ENCODE measurements around the gene PPP1R1B.

PPP1R1B gene

DNA sequence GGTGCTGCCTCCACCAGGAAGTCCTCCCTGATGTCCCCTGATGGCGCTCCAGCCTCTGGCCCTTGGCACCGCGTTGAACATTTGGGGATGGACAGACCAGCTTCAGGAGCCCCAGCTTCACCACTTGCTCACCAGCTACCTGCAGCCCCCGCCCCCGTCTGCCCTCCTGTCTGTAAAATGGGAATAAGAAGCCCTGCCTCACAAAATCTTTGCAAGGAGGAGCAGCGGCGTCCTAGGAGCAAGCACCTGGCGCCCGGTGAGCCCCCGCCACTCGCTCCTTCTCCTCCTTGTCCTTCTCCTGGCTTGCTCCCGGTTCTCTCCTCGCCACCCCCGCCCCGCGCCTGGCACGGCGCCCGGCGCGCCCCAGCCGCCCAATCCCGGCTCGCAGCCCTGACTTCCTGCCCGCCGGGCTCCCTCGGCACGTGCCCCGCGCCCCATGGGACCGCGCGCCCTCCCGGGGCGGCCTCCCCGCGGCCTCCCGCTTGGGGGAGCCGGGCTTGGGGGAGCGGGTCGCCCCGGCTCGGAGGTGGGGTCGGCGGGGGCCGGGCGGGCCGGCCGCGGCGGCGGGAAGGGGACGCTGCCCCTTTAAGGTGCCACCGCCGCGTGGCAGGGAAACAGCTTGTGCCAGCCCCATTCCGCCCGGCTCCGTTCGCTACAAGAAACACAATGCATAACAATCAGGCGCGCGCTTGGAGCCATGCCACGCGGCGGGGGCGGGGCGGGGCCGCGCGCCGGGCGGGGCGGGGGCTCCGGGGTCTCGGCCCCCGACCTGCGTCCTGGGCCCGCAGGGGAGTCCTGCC, 9.1 kb upstream of the PPP1R1B start:
- Mint-ChIP-seq H3K36me3 (ENCODE audit: low read depth) (no peaks in the 10 kb centered on the region), H3K9me3 (no peaks in the 10 kb centered on the region), H3K4me3 (peak overlapping the region; percentile 75), H3K4me1 (ENCODE audit: low read depth) (peaks cover 18% of the 10 kb centered on the region), H3K27ac (peak overlapping the region; percentile 75), H3K27me3 (peaks cover 90% of the 10 kb centered on the region)
- intact Hi-C loops (cut with micrococcal nuclease): no loop called here

DNA sequence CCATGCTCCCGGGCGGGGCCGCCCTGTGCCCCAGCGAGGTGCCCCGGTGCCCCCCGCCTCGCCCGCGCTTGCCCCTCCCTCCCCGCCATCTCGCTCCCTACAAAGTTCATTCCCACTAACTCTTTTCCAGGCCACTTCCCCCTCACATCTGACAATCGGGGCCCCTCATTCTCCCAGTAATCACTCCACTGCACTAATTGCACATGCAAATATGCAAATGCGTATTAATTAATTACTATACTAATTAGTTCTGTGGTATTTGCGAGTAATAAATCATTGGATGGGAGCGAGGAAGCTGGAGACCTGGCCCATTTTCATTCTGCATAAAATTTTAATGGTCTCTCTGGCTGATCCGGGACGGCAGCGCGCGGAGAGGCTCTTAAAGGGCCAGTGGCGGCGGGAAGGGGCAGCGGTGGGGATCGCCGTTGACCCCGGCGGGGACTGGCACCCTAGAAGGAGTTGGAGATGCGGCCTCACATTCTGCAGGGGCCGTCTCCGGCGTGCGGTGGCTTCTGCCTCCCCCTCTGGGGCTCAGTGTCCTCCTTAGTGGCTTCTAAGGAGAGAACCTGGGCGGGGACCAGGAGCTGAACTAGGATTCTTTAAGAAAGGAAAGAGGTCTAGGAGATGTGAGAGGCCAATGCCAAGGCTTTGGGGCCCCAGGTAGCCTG, 8.4 kb upstream of the PPP1R1B start:
- peak overlapping the region; percentile 75 for H3K27ac Mint-ChIP-seq
- no peaks in the 10 kb centered on the region for H3K36me3 Mint-ChIP-seq (ENCODE audit: low read depth)
- H3K4me1 Mint-ChIP-seq (ENCODE audit: low read depth): peaks cover 22% of the 10 kb centered on the region
- peak overlapping the region; percentile 75 for H3K4me3 Mint-ChIP-seq
- intact Hi-C loops (cut with micrococcal nuclease): no loop called here
- peaks cover 86% of the 10 kb centered on the region for H3K27me3 Mint-ChIP-seq
- H3K9me3 Mint-ChIP-seq: no peaks in the 10 kb centered on the region

DNA sequence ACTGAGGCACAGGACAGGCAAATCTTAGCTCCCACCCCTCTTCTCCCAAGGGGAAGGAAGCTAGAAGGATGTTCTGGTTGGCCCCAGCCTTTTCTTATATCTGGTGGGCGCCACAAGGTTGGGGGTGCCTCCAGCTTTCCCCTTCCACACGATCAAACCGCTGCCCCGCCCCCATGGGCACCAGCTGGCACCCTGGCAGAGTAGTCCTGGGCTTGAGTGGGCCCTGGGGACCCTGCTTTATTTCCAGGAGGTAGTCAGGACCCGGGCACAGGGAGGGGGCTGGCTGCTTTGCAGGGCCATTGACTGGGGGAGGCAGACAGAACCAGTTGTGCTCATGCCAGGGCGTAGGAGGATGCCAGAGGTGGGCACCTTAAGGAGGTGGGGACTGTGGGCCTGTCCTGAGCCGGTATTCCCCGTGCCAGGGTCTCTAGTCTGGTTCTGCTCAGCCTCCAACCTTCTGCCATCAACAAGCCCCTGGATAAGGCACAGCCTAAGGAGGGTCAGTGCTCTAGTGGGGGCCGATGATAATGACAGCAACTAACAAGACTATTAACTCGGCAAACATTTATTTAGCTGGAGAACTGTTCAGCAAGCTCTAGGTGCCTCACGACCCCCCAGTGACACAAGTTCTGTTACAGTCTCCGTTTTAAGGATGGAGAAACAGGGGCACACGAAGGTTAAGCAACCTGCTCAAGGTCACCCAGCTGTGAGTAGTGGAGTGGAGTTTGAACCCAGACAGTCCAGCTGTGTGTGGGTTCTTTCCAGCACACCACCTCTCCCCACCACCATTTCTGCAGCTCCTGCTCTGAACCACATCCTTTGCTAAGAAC, 7.6 kb upstream of the PPP1R1B start:
- H3K27ac Mint-ChIP-seq: peak overlapping the region; percentile 75
- no peaks in the 10 kb centered on the region for H3K36me3 Mint-ChIP-seq (ENCODE audit: low read depth)
- intact Hi-C loops (cut with micrococcal nuclease): no loop called here
- H3K9me3 Mint-ChIP-seq: no peaks in the 10 kb centered on the region
- H3K27me3 Mint-ChIP-seq: peaks cover 81% of the 10 kb centered on the region
- H3K4me3 Mint-ChIP-seq: no peak overlapping the region
- H3K4me1 Mint-ChIP-seq (ENCODE audit: low read depth): peaks cover 24% of the 10 kb centered on the region

DNA sequence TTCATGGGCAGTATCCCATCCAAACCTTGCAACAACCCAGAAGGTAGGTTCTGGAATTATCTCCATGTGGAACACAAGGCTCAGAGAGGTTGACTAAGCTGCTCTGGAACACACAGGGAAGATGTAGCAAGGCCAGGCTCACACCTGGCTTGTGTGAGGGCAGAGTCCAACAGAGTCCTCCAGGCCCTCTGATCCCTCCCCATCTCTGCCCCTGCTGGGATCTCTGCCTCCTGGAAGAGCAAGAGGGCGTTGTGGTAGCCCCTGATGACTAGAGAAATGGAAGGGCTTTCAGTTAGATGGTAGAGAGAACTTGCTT, 7.0 kb upstream of the PPP1R1B start:
- no peaks in the 10 kb centered on the region for H3K9me3 Mint-ChIP-seq
- no peak overlapping the region for H3K4me3 Mint-ChIP-seq
- no peaks in the 10 kb centered on the region for H3K36me3 Mint-ChIP-seq (ENCODE audit: low read depth)
- intact Hi-C loops (cut with micrococcal nuclease): loop anchor here (5.0 kb wide), 1 partner anchor 92 kb away; no protein-coding TSS in a partner anchor
- H3K27me3 Mint-ChIP-seq: peaks cover 80% of the 10 kb centered on the region
- peaks cover 24% of the 10 kb centered on the region for H3K4me1 Mint-ChIP-seq (ENCODE audit: low read depth)
- H3K27ac Mint-ChIP-seq: no peak overlapping the region

DNA sequence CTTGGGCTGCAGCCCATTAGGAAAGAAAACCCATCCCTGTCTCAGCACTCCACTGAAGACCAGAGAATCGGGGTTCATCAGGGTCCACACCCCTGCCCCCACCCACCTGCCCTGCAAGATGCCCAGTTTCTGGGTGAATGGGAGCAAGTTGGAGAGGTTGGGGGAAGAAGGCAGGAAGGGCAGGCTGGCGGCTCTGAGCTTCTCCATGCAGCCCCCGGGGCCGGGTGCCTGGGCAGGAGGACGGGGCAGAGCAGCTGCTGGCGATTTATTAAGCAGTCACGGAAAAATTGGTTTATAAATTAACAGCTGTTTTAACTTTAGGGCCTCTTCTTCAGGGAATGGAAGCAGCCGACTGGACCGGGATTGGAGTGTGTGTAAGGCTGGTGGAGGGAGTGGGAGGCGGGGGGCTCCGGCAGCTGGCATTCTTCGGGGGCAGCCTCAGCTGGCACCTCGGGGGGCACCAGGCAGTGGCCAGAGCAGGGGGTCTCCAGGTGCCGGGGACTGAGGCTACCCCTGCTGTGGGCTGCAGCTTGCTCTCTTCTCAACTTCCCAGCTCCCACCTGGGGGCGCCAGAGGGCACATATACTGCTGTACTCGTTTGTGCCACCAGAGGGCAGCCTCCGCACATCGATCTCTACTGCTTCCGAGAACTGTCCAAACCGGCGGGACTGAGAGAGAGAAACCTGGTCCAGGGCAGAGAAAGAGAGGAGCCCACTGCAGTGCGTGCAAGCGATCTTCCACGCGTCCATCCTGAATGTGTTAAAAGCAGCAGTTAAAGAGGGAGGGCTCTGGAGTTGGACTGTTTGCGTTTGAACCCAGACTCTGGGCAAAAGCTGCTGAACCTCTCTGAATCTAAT, 5.0 kb upstream of the PPP1R1B start:
- H3K9me3 Mint-ChIP-seq: no peaks in the 10 kb centered on the region
- H3K27me3 Mint-ChIP-seq: peaks cover 80% of the 10 kb centered on the region
- peaks cover 32% of the 10 kb centered on the region for H3K4me1 Mint-ChIP-seq (ENCODE audit: low read depth)
- intact Hi-C loops (cut with micrococcal nuclease): loop anchor here (1.0 to 5.0 kb wide), 5 partner anchors 15 to 133 kb away; partner anchors contain the start of genes PNMT and STARD3
- no peaks in the 10 kb centered on the region for H3K36me3 Mint-ChIP-seq (ENCODE audit: low read depth)
- H3K27ac Mint-ChIP-seq: no peak overlapping the region
- H3K4me3 Mint-ChIP-seq: no peak overlapping the region

DNA sequence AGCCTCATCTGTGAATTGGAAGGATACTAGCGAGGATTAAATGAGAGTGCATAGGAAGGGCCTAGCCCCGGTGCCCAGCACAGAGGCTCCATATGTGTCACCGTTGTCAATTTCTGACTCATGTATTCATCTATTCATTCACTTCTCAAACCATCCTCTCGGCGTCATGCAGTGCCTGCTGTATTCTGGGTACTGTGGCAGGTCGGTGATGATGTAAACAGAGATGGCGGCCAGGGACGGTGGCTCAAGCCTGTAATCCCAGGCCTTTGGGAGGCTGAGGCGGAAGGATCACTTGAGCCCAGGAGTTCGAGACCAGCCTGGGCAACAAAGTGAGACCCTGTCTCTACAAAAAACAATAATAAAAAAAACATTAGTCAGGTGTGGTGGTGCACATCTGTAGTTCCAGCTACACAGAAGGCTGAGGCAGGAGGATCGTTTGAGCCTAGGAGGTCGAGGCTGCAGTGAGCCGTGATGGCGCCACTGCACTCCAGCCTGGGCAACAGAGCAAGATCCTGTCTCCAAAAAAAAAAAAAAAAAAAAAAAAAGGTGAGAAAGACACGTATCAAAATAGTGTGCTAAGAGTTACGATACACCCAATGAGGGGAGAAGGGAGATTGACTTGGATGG, 4.3 kb upstream of the PPP1R1B start:
- no peak overlapping the region for H3K27ac Mint-ChIP-seq
- peaks cover 28% of the 10 kb centered on the region for H3K4me1 Mint-ChIP-seq (ENCODE audit: low read depth)
- H3K4me3 Mint-ChIP-seq: no peak overlapping the region
- H3K9me3 Mint-ChIP-seq: no peaks in the 10 kb centered on the region
- peaks cover 75% of the 10 kb centered on the region for H3K27me3 Mint-ChIP-seq
- intact Hi-C loops (cut with micrococcal nuclease): loop anchor here (1.0 to 5.0 kb wide), 6 partner anchors 14 to 132 kb away; partner anchors contain the start of genes PNMT and STARD3
- H3K36me3 Mint-ChIP-seq (ENCODE audit: low read depth): no peaks in the 10 kb centered on the region

DNA sequence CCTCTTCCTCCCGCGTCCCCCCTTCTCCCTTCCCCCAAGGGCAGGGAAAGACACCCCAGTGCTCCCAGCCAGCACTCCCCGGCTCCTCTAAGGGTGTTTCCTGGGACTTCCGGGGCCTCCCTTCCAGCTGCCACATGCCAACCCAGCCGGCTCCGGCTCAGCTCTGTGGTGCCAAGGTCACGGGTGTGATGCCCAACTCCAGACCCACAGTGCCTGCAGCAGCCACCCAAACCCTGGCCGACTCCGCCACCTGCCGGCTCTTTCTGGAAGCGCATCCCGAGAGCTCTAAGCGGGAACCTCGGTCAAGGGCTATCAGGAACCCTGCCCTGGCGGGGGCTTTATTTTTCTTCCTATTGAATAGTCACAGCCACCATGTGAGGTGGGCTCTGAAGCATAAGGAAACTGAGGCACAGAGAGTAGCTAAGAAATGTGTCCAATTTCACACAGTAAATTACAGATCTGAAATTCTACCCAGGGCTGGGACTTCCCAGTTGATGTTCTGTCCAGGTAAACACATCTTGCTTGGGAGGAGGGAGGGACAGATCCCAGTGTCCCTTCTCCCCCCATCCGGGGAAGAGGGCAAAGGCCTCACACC, 3.3 kb upstream of the PPP1R1B start:
- H3K36me3 Mint-ChIP-seq (ENCODE audit: low read depth): no peaks in the 10 kb centered on the region
- peaks cover 25% of the 10 kb centered on the region for H3K4me1 Mint-ChIP-seq (ENCODE audit: low read depth)
- peaks cover 78% of the 10 kb centered on the region for H3K27me3 Mint-ChIP-seq
- no peak overlapping the region for H3K4me3 Mint-ChIP-seq
- H3K9me3 Mint-ChIP-seq: no peaks in the 10 kb centered on the region
- no peak overlapping the region for H3K27ac Mint-ChIP-seq
- intact Hi-C loops (cut with micrococcal nuclease): loop anchor here (1.0 to 5.0 kb wide), 3 partner anchors 13 to 96 kb away; partner anchors contain the start of gene STARD3

DNA sequence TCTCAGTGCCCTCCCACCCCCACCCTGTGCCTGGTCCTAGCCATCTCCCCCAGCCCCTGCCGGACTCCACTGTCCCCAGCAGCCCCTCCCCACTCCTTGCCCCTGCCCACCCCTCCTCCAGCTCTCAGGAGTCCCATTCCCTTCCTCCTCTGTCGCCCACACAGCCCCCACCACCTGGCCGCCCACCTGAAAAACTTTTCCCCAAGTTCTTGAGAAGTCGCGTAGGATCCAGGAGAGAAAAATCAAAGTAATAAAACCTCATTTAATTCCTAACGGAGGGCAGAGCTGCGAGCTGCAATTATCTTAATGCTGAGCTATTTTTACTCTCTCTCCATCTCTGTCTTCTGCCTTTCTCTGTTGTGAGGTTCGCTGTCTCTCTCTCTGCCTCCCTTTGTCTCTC, 2.4 kb upstream of the PPP1R1B start:
- no peak overlapping the region for H3K27ac Mint-ChIP-seq
- H3K4me3 Mint-ChIP-seq: no peak overlapping the region

DNA sequence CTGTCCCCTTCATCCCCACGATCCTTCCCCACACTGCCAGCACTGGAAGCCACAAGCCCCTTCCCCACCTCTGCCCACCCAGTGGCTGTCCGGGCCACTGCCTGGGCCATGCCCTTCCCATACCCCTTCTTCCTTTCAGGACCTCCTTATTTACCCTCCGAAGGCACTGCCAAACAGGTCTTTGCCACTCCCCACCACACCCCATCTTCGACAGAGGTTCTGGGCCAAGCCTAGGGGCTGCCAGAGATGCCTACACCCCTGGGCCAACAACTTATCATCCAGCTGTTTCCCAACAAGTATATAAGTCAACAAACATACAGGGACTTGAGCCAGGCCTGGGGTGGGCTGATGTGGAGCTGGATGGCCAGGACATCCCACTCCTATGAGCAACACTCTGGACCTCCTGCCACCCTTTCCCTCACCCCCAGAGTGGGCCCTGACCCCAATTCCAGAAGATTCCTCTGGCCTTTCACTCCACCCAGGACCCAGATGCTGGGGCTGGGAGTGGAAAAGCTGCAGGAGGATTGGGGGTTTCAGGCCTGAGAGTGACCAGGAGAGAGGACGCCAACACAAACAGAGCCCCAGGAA, 1.5 kb upstream of the PPP1R1B start:
- Mint-ChIP-seq H3K27me3 (peaks cover 71% of the 10 kb centered on the region), H3K4me3 (no peak overlapping the region), H3K27ac (no peak overlapping the region), H3K36me3 (ENCODE audit: low read depth) (no peaks in the 10 kb centered on the region), H3K4me1 (ENCODE audit: low read depth) (peaks cover 33% of the 10 kb centered on the region), H3K9me3 (no peaks in the 10 kb centered on the region)
- intact Hi-C loops (cut with micrococcal nuclease): no loop called here

More for the DNA sequence above, 2.4 kb upstream of the PPP1R1B start:
- no peaks in the 10 kb centered on the region for H3K36me3 Mint-ChIP-seq (ENCODE audit: low read depth)
- peaks cover 76% of the 10 kb centered on the region for H3K27me3 Mint-ChIP-seq
- peaks cover 23% of the 10 kb centered on the region for H3K4me1 Mint-ChIP-seq (ENCODE audit: low read depth)
- intact Hi-C loops (cut with micrococcal nuclease): loop anchor here (5.0 kb wide), 1 partner anchor 97 kb away; no protein-coding TSS in a partner anchor
- no peaks in the 10 kb centered on the region for H3K9me3 Mint-ChIP-seq

DNA sequence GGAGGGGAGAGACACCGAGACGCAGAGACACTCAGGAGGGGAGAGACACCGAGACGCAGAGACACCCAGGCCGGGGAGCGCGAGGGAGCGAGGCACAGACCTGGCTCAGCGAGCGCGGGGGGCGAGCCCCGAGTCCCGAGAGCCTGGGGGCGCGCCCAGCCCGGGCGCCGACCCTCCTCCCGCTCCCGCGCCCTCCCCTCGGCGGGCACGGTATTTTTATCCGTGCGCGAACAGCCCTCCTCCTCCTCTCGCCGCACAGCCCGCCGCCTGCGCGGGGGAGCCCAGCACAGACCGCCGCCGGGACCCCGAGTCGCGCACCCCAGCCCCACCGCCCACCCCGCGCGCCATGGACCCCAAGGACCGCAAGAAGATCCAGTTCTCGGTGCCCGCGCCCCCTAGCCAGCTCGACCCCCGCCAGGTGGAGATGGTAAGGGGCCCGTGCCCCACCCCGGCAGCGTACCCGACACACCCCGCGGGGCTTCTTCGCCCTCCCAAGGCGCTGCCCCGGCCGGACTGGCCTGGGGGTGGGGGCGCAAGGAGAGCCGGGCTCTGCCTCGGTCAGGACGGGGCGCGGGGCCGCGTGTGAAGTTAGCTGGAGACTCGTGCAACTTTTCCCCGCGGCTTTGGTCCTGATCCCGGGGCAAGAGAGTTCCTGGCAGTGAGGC, 427 bp downstream of the PPP1R1B start:
- Mint-ChIP-seq H3K9me3 (no peaks in the 10 kb centered on the region), H3K27ac (no peak overlapping the region), H3K4me3 (peak overlapping the region; percentile 33), H3K36me3 (ENCODE audit: low read depth) (no peaks in the 10 kb centered on the region), H3K27me3 (peaks cover 70% of the 10 kb centered on the region), H3K4me1 (ENCODE audit: low read depth) (peaks cover 28% of the 10 kb centered on the region)
- intact Hi-C loops (cut with micrococcal nuclease): no loop called here

DNA sequence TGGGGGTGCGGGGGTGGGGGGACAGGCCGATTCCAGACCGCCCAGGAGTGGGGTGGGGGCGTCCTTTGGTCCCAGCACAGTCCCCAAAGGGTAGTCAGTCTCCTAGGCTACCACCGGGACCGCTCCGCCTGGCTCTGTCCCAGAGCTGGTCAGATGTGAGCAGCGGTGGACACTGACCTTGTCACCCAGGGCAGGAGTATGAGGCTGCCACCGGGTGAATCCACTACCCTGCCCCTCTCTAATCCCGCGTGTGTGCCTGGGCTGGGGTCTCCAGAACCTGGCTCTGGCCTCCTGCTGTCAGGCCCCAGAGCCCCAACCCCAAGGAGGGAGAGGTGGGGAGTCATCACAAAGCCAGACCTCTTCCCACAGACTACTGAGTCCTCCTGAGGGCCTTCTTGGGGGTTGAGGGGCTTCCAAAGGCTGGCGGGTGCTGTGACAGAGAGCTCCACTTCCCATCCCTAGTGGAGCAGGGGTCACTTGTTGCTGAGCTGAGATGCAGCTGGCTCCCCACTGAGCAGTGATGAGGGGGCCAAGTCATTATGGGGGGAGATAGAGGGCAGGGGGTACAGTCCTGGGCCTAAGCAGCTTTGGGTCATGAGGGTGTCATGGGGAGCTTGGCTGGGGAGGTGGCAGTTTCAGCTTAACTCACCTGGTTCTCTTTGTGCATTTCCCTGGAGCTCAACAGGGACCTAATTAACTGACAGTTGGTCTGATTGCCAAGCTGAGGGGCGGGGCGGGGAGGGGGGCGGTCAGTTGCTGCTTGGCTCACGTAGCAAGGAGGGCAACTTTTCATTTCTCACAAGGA, 1.2 kb downstream of the PPP1R1B start:
- no peak overlapping the region for H3K27ac Mint-ChIP-seq
- peaks cover 30% of the 10 kb centered on the region for H3K4me1 Mint-ChIP-seq (ENCODE audit: low read depth)
- intact Hi-C loops (cut with micrococcal nuclease): no loop called here

More for the DNA sequence above, 1.2 kb downstream of the PPP1R1B start:
- Mint-ChIP-seq H3K27me3 (peaks cover 70% of the 10 kb centered on the region), H3K9me3 (no peaks in the 10 kb centered on the region), H3K4me3 (no peak overlapping the region), H3K36me3 (ENCODE audit: low read depth) (no peaks in the 10 kb centered on the region)
